Activated naive CD8-positive, alpha-beta T cell treated with anti-CD3 and anti-CD28 coated beads for 36 hours (primary cell): ENCODE results near the gene SIX1. TPM values are rescaled to one million over a fixed set of nuclear protein-coding genes. Genes with fewer than 3 reads are reported as not detected.

ENCODE experiments used
- DNase-seq: peaks from one replicate; pipeline ENCODE4 v3.0.0; 2021
- H3K27ac Mint-ChIP-seq: one replicate; pipeline ENCODE4 v1.8.0; 2022; ENCODE audit warnings: mild to moderate bottlenecking, moderate library complexity, mixed read lengths
- H3K27me3 Mint-ChIP-seq: one replicate; pipeline ENCODE4 v1.8.0; 2022; ENCODE audit warnings: mild to moderate bottlenecking, mixed read lengths
- H3K36me3 Mint-ChIP-seq: one replicate; pipeline ENCODE4 v1.8.0; 2021; ENCODE audit warnings: mild to moderate bottlenecking, mixed read lengths
- H3K4me1 Mint-ChIP-seq: one replicate; pipeline ENCODE4 v1.8.0; 2021; ENCODE audit warnings: mixed read lengths
- H3K4me3 Mint-ChIP-seq: one replicate; pipeline ENCODE4 v1.8.0; 2022; ENCODE audit warnings: mild to moderate bottlenecking, moderate library complexity, mixed read lengths
- H3K9me3 Mint-ChIP-seq: one replicate; pipeline ENCODE4 v1.8.0; 2022; ENCODE audit warnings: mixed read lengths
- total RNA-seq, 2 experiments: library from RNA; stranded (reverse); gene quantifications; one replicate each; pipeline ENCODE4 v1.2.3, GENCODE V29; 2021

Gene SIX1
- total RNA-seq, 2 experiments from 2014 or later: not detected

DNA sequence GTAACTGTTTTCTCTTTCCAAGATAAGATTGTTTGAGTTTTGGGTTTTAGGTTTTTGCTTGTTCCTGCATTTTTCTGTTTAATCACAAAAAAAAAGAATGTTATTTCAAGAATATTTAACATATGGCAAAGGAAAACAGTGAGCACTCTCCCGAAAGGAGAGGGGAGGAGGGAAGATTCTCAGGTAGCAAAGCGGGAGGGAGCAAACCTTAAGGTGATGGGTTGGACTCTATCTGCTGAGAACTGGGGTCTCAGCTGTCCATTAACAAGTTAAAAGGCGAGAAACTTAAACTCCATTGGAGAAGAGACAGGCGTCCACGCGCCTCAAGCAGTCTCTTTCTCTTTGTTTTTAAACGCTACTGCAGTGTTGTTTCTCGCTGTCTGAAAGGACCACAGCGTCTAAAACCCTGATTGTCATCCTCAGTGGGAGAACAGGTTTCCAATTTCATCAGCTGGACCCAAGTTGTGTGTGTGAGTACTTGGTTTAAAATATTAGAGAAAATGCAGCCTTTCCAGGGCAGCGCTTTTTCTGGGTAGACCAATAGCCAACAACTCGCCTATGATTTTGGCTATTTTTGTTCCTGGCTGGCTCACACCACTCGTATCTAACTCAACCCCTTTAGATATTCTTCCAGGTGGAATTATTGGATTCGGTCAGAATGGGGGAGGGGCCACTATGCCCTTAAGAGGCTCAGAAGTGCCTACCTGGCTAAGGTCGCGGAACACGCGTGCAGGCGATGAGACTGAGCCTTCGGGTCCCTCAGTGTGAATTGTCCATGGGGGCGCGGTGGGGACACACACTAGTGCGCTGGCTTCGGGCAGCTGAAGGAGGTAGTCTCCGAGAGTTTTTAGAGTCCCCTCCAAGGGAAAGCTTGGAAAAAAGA lies 8.2 kb downstream of the SIX1 start:
- Mint-ChIP-seq H3K36me3 (no peaks in the 10 kb centered on the region), H3K27ac (no peak overlapping the region), H3K9me3 (no peaks in the 10 kb centered on the region), H3K4me1 (peaks cover 29% of the 10 kb centered on the region), H3K27me3 (peaks cover 94% of the 10 kb centered on the region), H3K4me3 (no peak overlapping the region)
- no peak for DNase-seq

DNA sequence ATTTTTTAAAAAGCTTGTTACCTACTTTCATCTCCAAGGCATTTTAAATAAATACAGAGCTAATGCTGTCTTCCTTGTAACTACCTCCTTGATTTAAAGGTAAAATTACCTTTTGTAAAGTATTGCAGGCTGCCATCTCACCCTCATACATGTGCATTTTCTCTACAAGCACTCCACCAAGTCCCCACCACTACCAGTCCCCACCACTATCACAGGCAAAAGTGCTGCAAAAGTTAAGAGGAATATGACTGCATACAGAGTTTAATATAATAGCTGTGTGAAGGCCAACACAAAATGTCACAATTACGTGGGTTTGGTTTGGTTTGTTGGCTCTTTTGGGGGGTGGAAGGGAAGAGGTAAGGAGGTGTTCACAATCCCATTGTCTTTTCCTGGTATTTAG lies 9.6 kb downstream of the SIX1 start:
- H3K27me3 Mint-ChIP-seq: peaks cover 94% of the 10 kb centered on the region
- H3K36me3 Mint-ChIP-seq: no peaks in the 10 kb centered on the region
- H3K9me3 Mint-ChIP-seq: no peaks in the 10 kb centered on the region
- no peak overlapping the region for H3K4me3 Mint-ChIP-seq
- H3K27ac Mint-ChIP-seq: no peak overlapping the region
- no peak for DNase-seq
- peaks cover 22% of the 10 kb centered on the region for H3K4me1 Mint-ChIP-seq

DNA sequence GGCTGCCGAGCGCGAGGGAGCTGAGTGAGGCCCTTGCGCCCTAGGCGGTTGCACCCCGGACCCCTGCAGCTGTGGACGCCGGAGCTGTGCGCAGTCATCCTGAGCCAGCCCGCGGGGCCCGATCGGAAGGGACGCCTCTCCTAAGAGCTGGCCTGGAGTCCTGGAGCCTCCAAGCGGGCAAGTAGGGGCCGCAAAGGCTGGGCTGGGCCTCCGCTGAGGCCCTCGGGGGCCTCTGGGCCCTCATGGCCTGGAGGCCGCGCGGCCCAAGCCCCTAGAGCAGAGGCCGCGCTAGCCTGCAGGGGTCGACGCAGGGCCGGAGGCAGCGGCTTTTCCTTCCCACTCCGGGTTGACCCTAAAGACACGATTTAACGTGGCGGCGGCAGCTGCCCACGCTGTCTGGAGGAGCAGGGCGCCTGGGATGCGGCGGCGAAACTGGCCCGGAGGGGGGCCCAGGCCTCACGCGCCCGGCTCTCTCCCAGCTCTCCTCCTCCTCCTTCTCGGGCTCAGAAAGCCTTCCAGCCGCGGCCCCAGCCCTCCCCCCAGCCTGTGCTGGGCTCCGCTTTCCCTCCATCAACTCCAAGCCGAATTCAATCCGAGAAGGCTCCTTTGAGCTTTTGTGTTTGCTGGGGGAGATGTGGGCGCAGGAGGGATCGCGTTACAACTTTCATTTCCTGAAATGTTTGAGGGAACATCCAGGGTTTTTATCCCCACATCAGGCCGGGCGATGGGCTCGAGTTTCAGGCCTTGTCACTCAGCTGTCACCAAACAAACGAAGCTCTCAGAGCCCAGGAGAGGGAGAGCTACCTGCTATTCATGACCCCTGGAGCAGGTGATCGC lies 11.6 kb downstream of the SIX1 start:
- no peak for DNase-seq
- Mint-ChIP-seq H3K9me3 (no peaks in the 10 kb centered on the region), H3K27me3 (peaks cover 82% of the 10 kb centered on the region), H3K27ac (no peak overlapping the region), H3K4me1 (peaks cover 16% of the 10 kb centered on the region), H3K36me3 (no peaks in the 10 kb centered on the region), H3K4me3 (peak overlapping the region; percentile 3)

DNA sequence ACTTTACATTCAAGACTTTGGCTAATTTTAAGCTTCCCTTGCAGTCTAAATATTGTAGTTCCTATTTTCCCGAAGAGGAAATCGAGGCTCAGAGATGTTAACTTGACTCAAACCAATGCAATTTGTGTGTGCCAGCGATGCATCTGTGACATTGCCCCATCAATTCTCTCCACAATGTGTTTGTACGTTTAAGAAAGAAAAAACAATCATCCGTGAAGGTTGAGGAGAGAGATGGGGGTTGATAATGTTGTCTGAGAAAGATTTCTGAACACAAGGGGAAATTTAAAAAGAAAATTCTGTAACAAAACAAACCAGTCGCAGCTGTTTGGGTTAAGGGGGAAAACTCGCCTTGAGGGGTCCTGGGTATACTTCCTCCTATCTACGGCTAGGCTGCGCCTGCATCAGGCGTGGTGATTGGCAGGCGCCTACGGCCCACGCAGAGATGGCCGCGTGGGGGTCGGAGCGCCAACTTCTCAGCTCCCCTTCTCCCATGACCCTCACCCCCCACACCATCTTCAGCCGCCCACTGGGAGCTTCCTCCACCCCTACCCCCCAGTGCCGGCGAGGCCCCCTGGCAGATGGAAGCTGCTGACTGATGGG lies 12.3 kb downstream of the SIX1 start:
- no peak overlapping the region for H3K27ac Mint-ChIP-seq
- H3K36me3 Mint-ChIP-seq: no peaks in the 10 kb centered on the region
- peaks cover 78% of the 10 kb centered on the region for H3K27me3 Mint-ChIP-seq
- no peaks in the 10 kb centered on the region for H3K9me3 Mint-ChIP-seq
- peaks cover 21% of the 10 kb centered on the region for H3K4me1 Mint-ChIP-seq
- DNase-seq: no peak
- no peak overlapping the region for H3K4me3 Mint-ChIP-seq

DNA sequence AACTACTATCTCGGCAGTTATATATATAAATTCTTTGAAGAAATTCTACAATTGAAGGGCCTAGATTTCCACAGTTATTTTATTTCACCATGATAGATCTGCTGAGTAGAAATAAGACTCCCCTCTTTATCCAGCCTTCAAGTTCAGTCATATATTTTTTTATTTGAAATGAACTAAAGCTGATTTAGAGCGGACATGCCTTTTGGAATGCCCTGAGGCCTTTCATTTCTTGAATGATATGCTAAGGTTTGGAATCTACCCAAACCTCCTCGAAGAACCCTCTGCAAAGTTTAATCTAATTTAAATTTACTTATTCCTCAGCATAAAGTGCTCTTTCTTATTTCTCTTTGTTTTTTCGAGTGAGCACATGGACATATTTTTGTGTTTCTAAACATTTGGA lies 15.1 kb downstream of the SIX1 start:
- H3K4me1 Mint-ChIP-seq: peaks cover 15% of the 10 kb centered on the region
- H3K9me3 Mint-ChIP-seq: no peaks in the 10 kb centered on the region
- H3K4me3 Mint-ChIP-seq: no peak overlapping the region
- no peaks in the 10 kb centered on the region for H3K36me3 Mint-ChIP-seq
- no peak overlapping the region for H3K27ac Mint-ChIP-seq
- peaks cover 57% of the 10 kb centered on the region for H3K27me3 Mint-ChIP-seq
- DNase-seq: no peak

GRCh38 chr14:60632777-60633176 lies 16.5 kb downstream of the SIX1 start:
- Mint-ChIP-seq H3K36me3 (no peaks in the 10 kb centered on the region), H3K9me3 (no peaks in the 10 kb centered on the region), H3K27me3 (peaks cover 46% of the 10 kb centered on the region), H3K27ac (no peak overlapping the region), H3K4me1 (peaks cover 8% of the 10 kb centered on the region), H3K4me3 (no peak overlapping the region)
- no peak for DNase-seq

GRCh38 chr14:60632257-60632656 lies 17.0 kb downstream of the SIX1 start:
- H3K4me3 Mint-ChIP-seq: no peak overlapping the region
- H3K27me3 Mint-ChIP-seq: peaks cover 43% of the 10 kb centered on the region
- H3K27ac Mint-ChIP-seq: no peak overlapping the region

DNA sequence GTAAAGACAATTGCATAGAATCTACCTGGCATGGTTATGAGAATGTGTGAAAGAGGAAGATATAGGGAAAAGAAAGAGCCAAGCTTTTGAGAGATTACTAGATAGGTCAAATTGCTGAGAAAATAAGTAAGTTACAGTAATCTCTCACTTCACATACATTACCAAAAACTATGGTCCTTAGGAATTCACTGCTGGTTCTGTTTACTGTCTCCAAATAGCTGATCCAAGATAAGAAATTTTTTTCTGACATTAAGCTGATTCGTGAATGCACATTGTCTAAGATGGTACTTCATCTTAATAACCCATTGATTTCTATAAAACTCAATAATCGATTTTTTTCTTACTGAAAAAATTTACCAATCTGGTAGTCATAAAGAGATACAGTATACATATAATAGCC lies 17.4 kb downstream of the SIX1 start:
- Mint-ChIP-seq H3K27me3 (peaks cover 39% of the 10 kb centered on the region), H3K4me1 (peaks cover 8% of the 10 kb centered on the region), H3K9me3 (no peaks in the 10 kb centered on the region), H3K27ac (no peak overlapping the region), H3K4me3 (no peak overlapping the region), H3K36me3 (no peaks in the 10 kb centered on the region)
- DNase-seq: no peak

More at GRCh38 chr14:60632257-60632656, 17.0 kb downstream of the SIX1 start:
- no peaks in the 10 kb centered on the region for H3K36me3 Mint-ChIP-seq
- DNase-seq: no peak
- H3K4me1 Mint-ChIP-seq: peaks cover 8% of the 10 kb centered on the region
- H3K9me3 Mint-ChIP-seq: no peaks in the 10 kb centered on the region

- Mint-ChIP-seq H3K4me1 (peaks cover 8% of the 10 kb centered on the region), H3K27me3 (peaks cover 29% of the 10 kb centered on the region), H3K36me3 (no peaks in the 10 kb centered on the region), H3K27ac (no peak overlapping the region), H3K9me3 (no peaks in the 10 kb centered on the region), H3K4me3 (no peak overlapping the region)
- DNase-seq: no peak
These were observed 19.1 kb downstream of the SIX1 start for GRCh38 chr14:60630129-60630528.

DNA sequence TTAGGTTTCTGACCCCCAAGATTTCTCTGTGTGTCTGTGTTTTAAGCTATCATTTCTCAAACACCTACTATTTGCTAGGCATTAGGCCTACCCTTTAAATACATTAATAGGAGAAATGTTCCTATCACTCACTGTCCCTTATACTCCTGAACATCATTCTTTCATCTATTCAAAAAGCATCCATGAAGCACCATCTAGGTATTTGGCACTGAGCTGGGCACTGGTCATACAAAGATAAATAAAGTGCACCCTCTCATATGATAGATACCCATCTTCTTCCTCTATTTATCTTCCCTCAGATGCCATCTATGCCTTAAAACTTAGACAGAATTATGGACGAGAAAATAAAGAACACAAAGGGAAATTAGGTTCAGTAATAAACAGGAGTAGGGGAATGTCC lies 20.4 kb downstream of the SIX1 start:
- H3K4me3 Mint-ChIP-seq: no peak overlapping the region
- no peak overlapping the region for H3K27ac Mint-ChIP-seq
- H3K9me3 Mint-ChIP-seq: no peaks in the 10 kb centered on the region
- DNase-seq: no peak
- H3K27me3 Mint-ChIP-seq: peaks cover 33% of the 10 kb centered on the region
- peaks cover 8% of the 10 kb centered on the region for H3K4me1 Mint-ChIP-seq
- H3K36me3 Mint-ChIP-seq: no peaks in the 10 kb centered on the region

GRCh38 chr14:60622917-60623257 lies 26.4 kb downstream of the SIX1 start:
- no peak overlapping the region for H3K4me3 Mint-ChIP-seq
- peaks cover 31% of the 10 kb centered on the region for H3K27me3 Mint-ChIP-seq
- H3K4me1 Mint-ChIP-seq: peaks cover 2% of the 10 kb centered on the region
- no peak overlapping the region for H3K27ac Mint-ChIP-seq
- no peaks in the 10 kb centered on the region for H3K9me3 Mint-ChIP-seq
- H3K36me3 Mint-ChIP-seq: no peaks in the 10 kb centered on the region
- DNase-seq: no peak

DNA sequence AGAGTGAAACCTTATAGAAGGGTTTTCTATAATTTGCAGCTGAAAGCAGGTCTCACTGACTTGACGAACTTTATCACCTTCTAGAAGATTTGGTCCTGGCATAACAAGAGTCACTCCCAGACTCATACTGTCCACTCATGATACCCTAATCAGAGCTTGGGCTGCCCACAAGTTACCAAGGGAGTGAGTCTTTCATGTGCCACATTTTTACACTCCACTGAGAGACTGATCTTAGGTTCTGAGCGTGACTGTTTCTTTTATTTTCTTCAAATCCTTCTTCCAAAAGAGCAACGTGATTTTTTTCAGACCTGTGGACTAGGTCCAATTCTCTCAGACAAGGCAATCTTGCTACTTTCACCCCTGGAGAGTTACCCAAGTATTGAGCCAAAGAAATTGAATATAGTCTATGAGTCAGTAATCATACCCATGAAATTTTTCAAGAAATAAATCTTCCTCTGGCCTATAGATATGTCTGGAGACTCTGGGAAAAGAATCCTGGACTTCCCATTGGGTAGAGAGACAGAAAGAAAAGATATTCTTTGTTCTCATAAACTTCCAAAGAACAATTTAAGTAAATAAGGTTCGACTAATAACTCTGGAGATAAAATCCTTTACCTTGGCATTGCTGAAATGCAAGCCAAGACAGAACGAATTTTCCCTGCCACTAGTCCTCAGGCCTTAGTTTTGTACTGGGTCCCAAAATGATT lies 26.9 kb downstream of the SIX1 start:
- H3K4me1 Mint-ChIP-seq: peaks cover 2% of the 10 kb centered on the region
- DNase-seq: no peak
- no peak overlapping the region for H3K4me3 Mint-ChIP-seq
- no peaks in the 10 kb centered on the region for H3K36me3 Mint-ChIP-seq
- H3K27ac Mint-ChIP-seq: no peak overlapping the region
- H3K9me3 Mint-ChIP-seq: no peaks in the 10 kb centered on the region
- peaks cover 31% of the 10 kb centered on the region for H3K27me3 Mint-ChIP-seq

DNA sequence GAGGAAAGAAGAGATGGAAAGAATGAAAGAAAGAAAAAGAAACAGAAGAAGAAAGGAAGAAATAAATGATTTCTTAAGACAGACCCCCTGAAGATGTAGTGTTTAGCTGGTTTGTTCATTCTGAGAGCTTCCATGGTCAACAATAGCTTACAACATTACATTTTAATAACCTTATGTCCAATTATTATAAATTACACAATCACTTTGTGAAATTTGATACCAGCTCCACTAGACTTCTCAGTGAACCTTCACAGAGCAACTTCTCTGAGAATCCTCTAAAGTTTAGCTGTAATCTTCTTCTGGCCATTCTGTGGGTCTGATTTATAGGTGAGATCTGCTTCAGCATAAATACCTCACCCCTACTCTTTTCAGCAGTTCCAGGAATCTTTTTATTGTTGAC lies 27.9 kb downstream of the SIX1 start:
- no peak overlapping the region for H3K4me3 Mint-ChIP-seq
- H3K4me1 Mint-ChIP-seq: peaks cover 2% of the 10 kb centered on the region
- H3K27me3 Mint-ChIP-seq: peaks cover 31% of the 10 kb centered on the region
- no peaks in the 10 kb centered on the region for H3K9me3 Mint-ChIP-seq
- H3K27ac Mint-ChIP-seq: no peak overlapping the region
- H3K36me3 Mint-ChIP-seq: no peaks in the 10 kb centered on the region
- DNase-seq: no peak

DNA sequence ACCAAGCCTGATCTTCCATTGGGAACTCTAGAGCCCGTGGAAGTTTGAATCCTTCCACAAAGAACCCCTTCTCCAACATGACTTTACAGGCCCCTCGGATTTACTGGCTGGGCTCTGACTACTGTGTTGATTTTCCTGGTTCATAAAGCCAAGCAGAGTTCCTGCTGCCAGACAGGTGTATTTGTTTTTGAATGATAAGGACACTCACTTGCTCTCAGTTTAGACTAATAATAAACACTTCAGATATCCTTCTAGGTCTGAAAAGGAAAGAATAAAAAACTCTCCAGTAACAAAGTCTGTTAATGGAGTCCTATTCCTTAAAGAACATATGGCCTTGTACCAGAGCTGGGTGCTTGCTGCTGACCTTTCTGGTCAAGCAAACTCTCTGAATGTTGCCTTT lies 31.0 kb downstream of the SIX1 start:
- Mint-ChIP-seq H3K9me3 (no peaks in the 10 kb centered on the region), H3K27ac (no peak overlapping the region), H3K36me3 (no peaks in the 10 kb centered on the region), H3K27me3 (peaks cover 24% of the 10 kb centered on the region), H3K4me1 (peaks cover 2% of the 10 kb centered on the region), H3K4me3 (no peak overlapping the region)
- no peak for DNase-seq

- Mint-ChIP-seq H3K27me3 (peaks cover 16% of the 10 kb centered on the region), H3K36me3 (no peaks in the 10 kb centered on the region), H3K27ac (no peak overlapping the region), H3K4me1 (no peaks in the 10 kb centered on the region), H3K4me3 (no peak overlapping the region), H3K9me3 (peaks cover under 1% of the 10 kb centered on the region)
- no peak for DNase-seq
These were observed 32.8 kb downstream of the SIX1 start for GRCh38 chr14:60616461-60616959.
